HepG2 (cell line): Measurements from ENCODE around the gene RBBP9. TPM values are rescaled to one million over a fixed set of nuclear protein-coding genes. Genes with fewer than 3 reads are reported as not detected.
A peak's percentile ranks its signal among the peaks of the same experiment; 100 is the strongest.

Experiments used
- KAT7 ChIP-seq: IDR thresholded peaks from 2 replicates; pipeline ENCODE4 v1.6.1; 2018; ENCODE audit warnings: borderline replicate concordance, missing compliant biosample characterization
- KDM2A ChIP-seq: sonication (generic); formaldehyde crosslinking; IDR thresholded peaks from 2 replicates; pipeline ENCODE4 v1.4.0; 2020; ENCODE audit warnings: low read depth, missing genetic modification reagents, borderline replicate concordance
- KLF12 ChIP-seq: sonication (generic); formaldehyde crosslinking; IDR thresholded peaks from 2 replicates; pipeline ENCODE4 v1.4.0; 2020; ENCODE audit warnings: missing genetic modification reagents, borderline replicate concordance
- MAF1 ChIP-seq: sonication (generic); formaldehyde crosslinking; IDR thresholded peaks from 2 replicates; pipeline ENCODE4 v1.5.0; 2020; ENCODE audit warnings: missing genetic modification reagents, borderline replicate concordance
- PCBP1 ChIP-seq: fragments of 200-400 bp; formaldehyde crosslinking; IDR thresholded peaks from 2 replicates; pipeline ENCODE4 v1.6.1; 2017; ENCODE audit warnings: mild to moderate bottlenecking, low read depth, low read length, borderline replicate concordance
- SCMH1 ChIP-seq: sonication (generic); formaldehyde crosslinking; IDR thresholded peaks from 2 replicates; pipeline ENCODE4 v1.9.0; 2021; ENCODE audit warnings: missing genetic modification reagents, mild to moderate bottlenecking, borderline replicate concordance
- SIN3A ChIP-seq: IDR thresholded peaks from 2 replicates; pipeline ENCODE4 v1.6.1; 2011; ENCODE audit warnings: low read depth, mild to moderate bottlenecking, control low read depth, low read length, borderline replicate concordance
- SOX6 ChIP-seq, 2 experiments: fragments of 450-650 bp in 1 of 2; sonication (generic) in 1 of 2; formaldehyde crosslinking in 1 of 2; IDR thresholded peaks; 2 replicates each; pipeline versions ENCODE4 v1.4.0 to v1.6.1; 2017 to 2020; ENCODE audit warnings: antibody characterized with exemption in 1 of 2, mild to moderate bottlenecking in 1 of 2, missing genetic modification reagents in 1 of 2
- TARDBP ChIP-seq: sonication (generic); formaldehyde crosslinking; IDR thresholded peaks from 2 replicates; pipeline ENCODE4 v1.8.0; 2022; ENCODE audit warnings: mild to moderate bottlenecking, missing genetic modification reagents
- XRCC5 ChIP-seq: fragments of 200-400 bp; formaldehyde crosslinking; optimal IDR thresholded peaks from 2 replicates; pipeline ENCODE3; 2017; ENCODE audit warnings: mild to moderate bottlenecking, low read length
- ZBTB20 ChIP-seq: sonication (generic); formaldehyde crosslinking; IDR thresholded peaks from 2 replicates; pipeline ENCODE4 v1.8.1; 2023; ENCODE audit warnings: missing genetic modification reagents, low read depth, mild to moderate bottlenecking, borderline replicate concordance
- ZNF326 ChIP-seq: sonication (generic); formaldehyde crosslinking; IDR thresholded peaks from 2 replicates; pipeline ENCODE4 v1.4.0; 2020; ENCODE audit warnings: missing genetic modification reagents, borderline replicate concordance
- ZNF557 ChIP-seq: sonication (generic); formaldehyde crosslinking; IDR thresholded peaks from 2 replicates; pipeline ENCODE4 v1.4.0; 2020; ENCODE audit warnings: missing genetic modification reagents
- ZNF605 ChIP-seq: sonication (generic); formaldehyde crosslinking; IDR thresholded peaks from 2 replicates; pipeline ENCODE4 v1.8.0; 2022; ENCODE audit warnings: mild to moderate bottlenecking, missing genetic modification reagents
- ZNF772 ChIP-seq: sonication (generic); formaldehyde crosslinking; IDR thresholded peaks from 2 replicates; pipeline ENCODE4 v1.5.0; 2020; ENCODE audit warnings: mild to moderate bottlenecking, missing genetic modification reagents
- ZNF839 ChIP-seq: sonication (generic); formaldehyde crosslinking; IDR thresholded peaks from 2 replicates; pipeline ENCODE4 v1.4.0; 2020; ENCODE audit warnings: missing genetic modification reagents, mild to moderate bottlenecking, borderline replicate concordance
- ZSCAN29 ChIP-seq: sonication (generic); formaldehyde crosslinking; conservative IDR thresholded peaks from 2 replicates; pipeline ENCODE4 v1.4.0; 2020; ENCODE audit warnings: mild to moderate bottlenecking, missing genetic modification reagents
- polyA plus RNA-seq, 8 experiments: library from polyadenylated mRNA; depleted of rRNA in 3 of 8; stranded (reverse) in 7 of 8; unstranded in 1 of 8; fragments of >200 nt; fragmentation: Illumina TruSeq in 4 of 8; extraction: Trizol in 4 of 8; gene quantifications; 2 replicates each; pipeline versions ENCODE4 v1.2.1 to v1.2.3, GENCODE V29; 2011 to 2016; ENCODE audit warnings: low read depth in 4 of 8, missing spikeins in 1 of 8, mixed read lengths in 1 of 8; ENCODE audit not compliant: insufficient read depth in 1 of 8
- total RNA-seq, 5 experiments: library from RNA; depleted of rRNA; stranded (reverse); fragments of >200 nt; fragmentation: Illumina TruSeq; extraction: Trizol; gene quantifications; 2 replicates each; pipeline ENCODE4 v1.2.3, GENCODE V29; 2016; ENCODE audit warnings: low read depth in 1 of 5
- TF ChIP-seq, protein P1 (sequence below): sonication (generic); formaldehyde crosslinking; IDR thresholded peaks from 2 replicates; pipeline ENCODE4 v1.4.0; 2020; ENCODE audit warnings: missing genetic modification reagents, low read depth, mild to moderate bottlenecking, borderline replicate concordance
- TF ChIP-seq, protein P2 (sequence below): sonication (generic); formaldehyde crosslinking; IDR thresholded peaks from 2 replicates; pipeline ENCODE4 v1.4.0; 2020; ENCODE audit warnings: missing genetic modification reagents, borderline replicate concordance
- TF ChIP-seq, protein P3 (sequence below): sonication (generic); formaldehyde crosslinking; IDR thresholded peaks from 2 replicates; pipeline ENCODE4 v1.8.1; 2023; ENCODE audit warnings: mild to moderate bottlenecking, missing genetic modification reagents, borderline replicate concordance
- TF ChIP-seq, protein P4 (sequence below): sonication (generic); formaldehyde crosslinking; IDR thresholded peaks from 2 replicates; pipeline ENCODE4 v1.5.0; 2020; ENCODE audit warnings: mild to moderate bottlenecking, missing genetic modification reagents, moderate library complexity

RBBP9 gene
- total and polyA plus RNA-seq, 2 of the 13 experiments (the other 11 are each of a cell fraction or from before 2014, with no cell fraction given), result 28.0 to 56.3 TPM

DNA sequence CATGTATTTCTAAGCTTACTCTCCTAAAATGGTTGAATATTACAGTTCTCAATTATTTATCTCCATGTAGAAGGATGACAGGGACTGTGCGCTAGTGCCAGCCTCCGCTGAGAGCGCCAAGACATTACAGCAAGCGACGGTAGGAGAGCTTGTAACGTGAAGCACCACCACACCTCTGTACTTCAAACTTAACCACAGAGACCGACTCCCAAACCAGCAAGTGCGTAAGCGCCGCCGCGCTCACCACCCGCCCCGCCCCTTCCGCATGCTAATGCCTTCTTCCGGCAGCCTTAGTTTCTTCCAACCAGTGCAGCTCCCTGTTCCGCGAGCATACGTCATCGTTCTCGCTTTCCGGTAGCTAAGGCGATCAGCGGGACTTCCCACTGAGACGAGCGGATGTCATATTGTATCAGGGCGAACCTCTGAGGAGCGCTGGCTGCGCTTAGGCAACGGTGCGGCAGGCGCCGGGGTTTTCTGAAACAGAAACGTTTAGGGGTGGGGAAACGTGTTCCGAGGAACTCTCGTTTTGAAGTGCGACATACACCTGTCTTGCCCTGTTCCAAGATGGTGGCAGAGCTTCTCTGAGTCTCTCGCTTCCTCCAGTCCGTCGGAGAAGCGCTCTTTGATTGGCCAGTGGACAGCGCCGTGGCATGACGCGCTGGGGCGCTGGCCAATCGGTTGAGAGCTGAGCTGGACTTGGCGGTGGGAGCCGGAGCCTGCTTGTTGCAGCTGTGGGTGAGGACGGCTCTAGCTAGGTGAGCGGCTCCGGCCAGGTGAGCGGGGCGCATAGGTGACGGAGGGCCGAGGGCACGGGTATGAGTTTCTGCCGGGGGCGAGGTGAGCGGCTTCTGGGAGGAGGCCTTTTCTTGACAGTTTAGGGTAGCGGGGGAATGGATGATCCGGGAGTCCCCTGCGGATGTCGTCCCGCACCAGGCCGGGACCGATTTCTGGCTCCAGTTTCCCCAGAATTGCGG, 10.5 kb upstream of the RBBP9 start, which contains the start of gene SEC23B (continued):
- TF ChIP-seq, protein P1, sequence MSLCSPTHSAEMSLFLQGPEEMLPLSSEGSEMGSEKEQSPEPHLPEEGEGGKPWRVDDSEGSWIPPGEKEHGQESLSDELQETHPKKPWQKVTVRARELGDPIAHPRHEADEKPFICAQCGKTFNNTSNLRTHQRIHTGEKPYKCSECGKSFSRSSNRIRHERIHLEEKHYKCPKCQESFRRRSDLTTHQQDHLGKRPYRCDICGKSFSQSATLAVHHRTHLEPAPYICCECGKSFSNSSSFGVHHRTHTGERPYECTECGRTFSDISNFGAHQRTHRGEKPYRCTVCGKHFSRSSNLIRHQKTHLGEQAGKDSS (CRISPR knock-in tag), result peak; percentile 84; the same call in 1 of the 2 replicates
- peak; percentile 98 for TF ChIP-seq KDM2A (CRISPR knock-in tag)
- peak; percentile 93 for TF ChIP-seq ZBTB20
- TF ChIP-seq SOX6 (IDR thresholded peaks at IDR 0.05), result no peak
- TF ChIP-seq SOX6 (CRISPR knock-in tag; IDR thresholded peaks at IDR 0.05), result peak; percentile 73
- 0 out of 2 replicates have a peak, but pooled peaks have one; percentile 49 for TF ChIP-seq PCBP1
- peak; percentile 80 for TF ChIP-seq KAT7
- no peak for TF ChIP-seq SCMH1 (CRISPR knock-in tag)
- peak; percentile 74; the same call in 1 of the 2 replicates for TF ChIP-seq ZSCAN29 (CRISPR knock-in tag)
- TF ChIP-seq ZNF605 (CRISPR knock-in tag), result peak; percentile 98
- TF ChIP-seq TARDBP (CRISPR knock-in tag), result peak; percentile 98
- TF ChIP-seq, protein P2, sequence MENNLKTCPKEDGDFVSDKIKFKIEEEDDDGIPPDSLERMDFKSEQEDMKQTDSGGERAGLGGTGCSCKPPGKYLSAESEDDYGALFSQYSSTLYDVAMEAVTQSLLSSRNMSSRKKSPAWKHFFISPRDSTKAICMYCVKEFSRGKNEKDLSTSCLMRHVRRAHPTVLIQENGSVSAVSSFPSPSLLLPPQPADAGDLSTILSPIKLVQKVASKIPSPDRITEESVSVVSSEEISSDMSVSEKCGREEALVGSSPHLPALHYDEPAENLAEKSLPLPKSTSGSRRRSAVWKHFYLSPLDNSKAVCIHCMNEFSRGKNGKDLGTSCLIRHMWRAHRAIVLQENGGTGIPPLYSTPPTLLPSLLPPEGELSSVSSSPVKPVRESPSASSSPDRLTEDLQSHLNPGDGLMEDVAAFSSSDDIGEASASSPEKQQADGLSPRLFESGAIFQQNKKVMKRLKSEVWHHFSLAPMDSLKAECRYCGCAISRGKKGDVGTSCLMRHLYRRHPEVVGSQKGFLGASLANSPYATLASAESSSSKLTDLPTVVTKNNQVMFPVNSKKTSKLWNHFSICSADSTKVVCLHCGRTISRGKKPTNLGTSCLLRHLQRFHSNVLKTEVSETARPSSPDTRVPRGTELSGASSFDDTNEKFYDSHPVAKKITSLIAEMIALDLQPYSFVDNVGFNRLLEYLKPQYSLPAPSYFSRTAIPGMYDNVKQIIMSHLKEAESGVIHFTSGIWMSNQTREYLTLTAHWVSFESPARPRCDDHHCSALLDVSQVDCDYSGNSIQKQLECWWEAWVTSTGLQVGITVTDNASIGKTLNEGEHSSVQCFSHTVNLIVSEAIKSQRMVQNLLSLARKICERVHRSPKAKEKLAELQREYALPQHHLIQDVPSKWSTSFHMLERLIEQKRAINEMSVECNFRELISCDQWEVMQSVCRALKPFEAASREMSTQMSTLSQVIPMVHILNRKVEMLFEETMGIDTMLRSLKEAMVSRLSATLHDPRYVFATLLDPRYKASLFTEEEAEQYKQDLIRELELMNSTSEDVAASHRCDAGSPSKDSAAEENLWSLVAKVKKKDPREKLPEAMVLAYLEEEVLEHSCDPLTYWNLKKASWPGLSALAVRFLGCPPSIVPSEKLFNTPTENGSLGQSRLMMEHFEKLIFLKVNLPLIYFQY, result peak; percentile 72; the same call in 1 of the 2 replicates
- TF ChIP-seq ZNF839 (CRISPR knock-in tag), result peak; percentile 88
- TF ChIP-seq KLF12 (CRISPR knock-in tag), result peak; percentile 69
- 0 out of 2 replicates have a peak, but pooled peaks have one; percentile 12 for TF ChIP-seq MAF1 (CRISPR knock-in tag)
- TF ChIP-seq, protein P3, sequence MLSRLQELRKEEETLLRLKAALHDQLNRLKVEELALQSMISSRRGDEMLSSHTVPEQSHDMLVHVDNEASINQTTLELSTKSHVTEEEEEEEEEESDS (CRISPR knock-in tag), result peak; percentile 33
- peak; percentile 83; the same call in 1 of the 2 replicates for TF ChIP-seq SIN3A
- no peak for TF ChIP-seq ZNF326 (CRISPR knock-in tag)
- peak; percentile 91 for TF ChIP-seq ZNF772 (CRISPR knock-in tag)
- TF ChIP-seq, protein P4, sequence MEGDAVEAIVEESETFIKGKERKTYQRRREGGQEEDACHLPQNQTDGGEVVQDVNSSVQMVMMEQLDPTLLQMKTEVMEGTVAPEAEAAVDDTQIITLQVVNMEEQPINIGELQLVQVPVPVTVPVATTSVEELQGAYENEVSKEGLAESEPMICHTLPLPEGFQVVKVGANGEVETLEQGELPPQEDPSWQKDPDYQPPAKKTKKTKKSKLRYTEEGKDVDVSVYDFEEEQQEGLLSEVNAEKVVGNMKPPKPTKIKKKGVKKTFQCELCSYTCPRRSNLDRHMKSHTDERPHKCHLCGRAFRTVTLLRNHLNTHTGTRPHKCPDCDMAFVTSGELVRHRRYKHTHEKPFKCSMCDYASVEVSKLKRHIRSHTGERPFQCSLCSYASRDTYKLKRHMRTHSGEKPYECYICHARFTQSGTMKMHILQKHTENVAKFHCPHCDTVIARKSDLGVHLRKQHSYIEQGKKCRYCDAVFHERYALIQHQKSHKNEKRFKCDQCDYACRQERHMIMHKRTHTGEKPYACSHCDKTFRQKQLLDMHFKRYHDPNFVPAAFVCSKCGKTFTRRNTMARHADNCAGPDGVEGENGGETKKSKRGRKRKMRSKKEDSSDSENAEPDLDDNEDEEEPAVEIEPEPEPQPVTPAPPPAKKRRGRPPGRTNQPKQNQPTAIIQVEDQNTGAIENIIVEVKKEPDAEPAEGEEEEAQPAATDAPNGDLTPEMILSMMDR (CRISPR knock-in tag), result no peak
- TF ChIP-seq ZNF557 (CRISPR knock-in tag), result peak; percentile 93
- peak; percentile 77 for TF ChIP-seq XRCC5
